Measurements from ENCODE around the gene NDUFS6. TPM values are rescaled to one million over a fixed set of nuclear protein-coding genes. Genes with fewer than 3 reads are reported as not detected.
A peak's percentile ranks its signal among the peaks of the same experiment; 100 is the strongest.

NDUFS6 gene
- total and polyA plus RNA-seq, 2 of the 8 experiments (the other 6 are each of a cell fraction or from before 2014, with no cell fraction given), result 72.7 to 191 TPM

DNA sequence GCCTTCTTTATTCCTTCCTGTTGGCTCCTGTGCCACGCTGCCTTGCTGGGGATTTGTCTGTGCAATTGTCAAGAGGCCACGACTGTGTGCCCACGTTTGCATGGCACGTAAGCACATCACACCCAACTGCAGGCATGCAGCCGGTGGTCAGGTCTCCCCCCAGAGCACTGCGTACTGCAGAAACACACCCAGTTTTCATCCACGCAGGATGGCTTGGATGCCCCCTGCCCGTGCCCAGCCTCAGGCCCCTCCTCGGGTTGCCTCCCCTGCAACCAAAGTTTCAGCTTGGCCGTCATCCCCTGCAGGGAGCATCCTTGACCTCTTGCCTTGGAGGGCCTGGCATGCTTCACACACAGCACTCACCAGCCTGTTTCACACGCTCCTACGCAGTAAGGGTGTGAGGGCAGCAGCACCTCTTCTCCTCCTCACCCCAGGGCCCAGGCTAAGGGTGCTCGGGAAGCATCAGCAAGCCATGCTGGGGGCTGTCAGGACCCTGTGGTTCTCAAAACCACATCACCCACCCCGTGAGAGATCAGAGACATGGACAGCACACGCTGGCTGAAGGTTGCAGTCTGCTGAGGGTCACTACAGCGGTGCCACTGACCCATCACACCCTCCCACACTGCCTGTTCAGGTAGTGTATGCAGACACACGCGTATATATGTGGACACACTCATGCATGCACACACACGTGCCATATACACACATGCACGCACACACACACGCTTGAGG, 4.7 kb upstream of the NDUFS6 start:
- H3K56ac ChIP-seq (replicated peaks; ENCODE audit: insufficient read length, low read depth, low read length), result no peak overlapping the region
- no peak overlapping the region for H3K27ac ChIP-seq (ENCODE audit: low read depth, low read length)
- ChIA-PET CTCF (ENCODE audit: partially characterized antibody) (no interaction called here), POLR2A (ENCODE audit: partially characterized antibody) (interaction anchor here (1.4 kb wide), 1 partner anchor 12 kb away, joined by 3 read pairs; no protein-coding TSS in a partner anchor)
- DNase-seq (ENCODE audit: low read depth in 1 of 2, low spot score in 2 of 2), result no peak
- H4K8ac ChIP-seq (ENCODE audit: extremely low read depth, insufficient read depth, low read length), result no peak overlapping the region; the same call in 1 of the 2 replicates
- H3K23ac ChIP-seq (ENCODE audit: insufficient read length), result no peak overlapping the region
- no peak overlapping the region for H3K4me3 ChIP-seq (ENCODE audit: extremely low read depth in 1 of 4, insufficient read depth in 2 of 4, low read depth in 3 of 4, low read length in 4 of 4)
- no peak overlapping the region for H2BK120ac ChIP-seq (replicated peaks; ENCODE audit: low read depth, low read length)
- H2BK15ac ChIP-seq (ENCODE audit: low read length), result no peak overlapping the region
- peaks cover 10% of the 10 kb centered on the region; the same call in 1 of the 2 replicates for H3K79me1 ChIP-seq (ENCODE audit: low read depth, low read length)
- peaks cover 0 to 25% of the 10 kb centered on the region in 2 experiments; a peak in 2 of 4 replicates for H3K79me2 ChIP-seq (ENCODE audit: control insufficient read depth in 1 of 2, insufficient read depth in 2 of 2, low read length in 2 of 2)
- H4K20me1 ChIP-seq (replicated peaks in 1 of 2; ENCODE audit: control insufficient read depth in 1 of 2, insufficient read depth in 2 of 2, low read length in 2 of 2), result peaks cover 8 to 9% of the 10 kb centered on the region in 2 experiments
- TF ChIP-seq TAF7 (optimal IDR thresholded peaks at IDR 0.05; ENCODE audit: borderline replicate concordance, low read depth, low read length) (no peak), POLR2AphosphoS5 (IDR thresholded peaks at IDR 0.05; ENCODE audit: low read depth, low read length) (peak; percentile 18; the same call in 1 of the 2 replicates)
- H3K14ac ChIP-seq (ENCODE audit: insufficient read length), result no peak overlapping the region
- H3K27me3 ChIP-seq (replicated peaks in 1 of 4; ENCODE audit: control insufficient read depth in 3 of 4, extremely low read depth in 1 of 4, insufficient read depth in 3 of 4, low read length in 3 of 4), result no peaks in the 10 kb centered on the region
- 91% methylated on average over 21 of the region's 21 CpGs; no CpG with 5 or more reads in 1 of the 2 experiments for WGBS, 2 experiments (ENCODE audit: extremely low coverage in 1 of 2, insufficient coverage in 1 of 2, insufficient read length in 1 of 2, insufficient replicate concordance in 2 of 2, low coverage in 1 of 2, low lambda C conversion rate in 2 of 2, missing lambda C conversion rate in 1 of 2)
- H3K23me2 ChIP-seq (ENCODE audit: low read depth, low read length), result peaks cover 17% of the 10 kb centered on the region
- no peak overlapping the region for H2BK12ac ChIP-seq (ENCODE audit: low read depth, low read length)
- 0 out of 2 replicates have a peak overlapping the region, but pooled peaks have one; percentile 48 for H2AK5ac ChIP-seq (ENCODE audit: low read depth, low read length)
- FAIRE-seq, result no peak
- H3K18ac ChIP-seq (ENCODE audit: extremely low read depth, low read length), result no peak overlapping the region
- no peak overlapping the region; the same call in 1 of the 2 replicates for H2BK5ac ChIP-seq (ENCODE audit: low read depth, low read length)
- H3K4ac ChIP-seq (replicated peaks; ENCODE audit: insufficient read length, low read depth, low read length), result no peak overlapping the region
- no peak overlapping the region for H4K91ac ChIP-seq (replicated peaks; ENCODE audit: insufficient read length, low read length)
- no peak overlapping the region for H2AFZ ChIP-seq (ENCODE audit: low read length)
- peaks cover 0 to 7% (median 3%) of the 10 kb centered on the region in 4 experiments; a peak in 6 of 7 replicates for H3K4me1 ChIP-seq (replicated peaks in 1 of 4; ENCODE audit: control insufficient read depth in 3 of 4, insufficient read depth in 4 of 4, low read length in 3 of 4)
- no peak overlapping the region for H3K9ac ChIP-seq (replicated peaks in 1 of 4; ENCODE audit: extremely low read depth in 1 of 4, low read depth in 3 of 4, low read length in 3 of 4)
- H3K9me3 ChIP-seq (ENCODE audit: insufficient read depth in 2 of 2, low read depth in 1 of 2, low read length in 1 of 2), result no peaks in the 10 kb centered on the region
- no peak overlapping the region for H3K4me2 ChIP-seq (ENCODE audit: insufficient read depth in 1 of 2, low read depth in 2 of 2, low read length in 2 of 2)
- no peak overlapping the region for H2BK20ac ChIP-seq (ENCODE audit: low read length)
- peaks cover 14 to 21% (median 16%) of the 10 kb centered on the region in 4 experiments for H3K36me3 ChIP-seq (ENCODE audit: control insufficient read depth in 2 of 4, insufficient read depth in 4 of 4, low read length in 3 of 4)
- no peak overlapping the region for H4K5ac ChIP-seq (ENCODE audit: insufficient read length, low read depth, low read length)
